HTR-8/SVneo (cell line): ENCODE measurements around the gene SSBP3.
"Not testable (repeated sequence)": the region's sequence is repeated elsewhere in the genome, so short reads cannot be mapped to it uniquely, and the experiment has no call there.

Source experiments
- DNase-seq: peaks from one replicate; pipeline ENCODE4 v3.0.0; 2011; ENCODE audit warnings: low spot score, mixed read lengths; ENCODE audit not compliant: insufficient read length
- FAIRE-seq: peaks from 2 replicates; lab custom pipeline; 2011; peaks lifted over from hg19 to GRCh38; lab: Jason Lieb, UNC

Gene SSBP3

GRCh38 chr1:54234284-54234683, 171.9 kb downstream of the SSBP3 start:
- DNase-seq = no peak
- no peak for FAIRE-seq

GRCh38 chr1:54233196-54233595, 173.0 kb downstream of the SSBP3 start:
- not testable (repeated sequence) for DNase-seq, FAIRE-seq

- FAIRE-seq (peak; percentile 77), DNase-seq (no peak)
Measured at GRCh38 chr1:54230507-54231339, 175.5 kb downstream of the SSBP3 start.

- DNase-seq (no peak), FAIRE-seq (no peak)
Measured at GRCh38 chr1:54229281-54229891, 176.8 kb downstream of the SSBP3 start.

GRCh38 chr1:54228638-54229079, 177.5 kb downstream of the SSBP3 start:
- FAIRE-seq = no peak

GRCh38 chr1:54227891-54228310, 178.3 kb downstream of the SSBP3 start:
- FAIRE-seq (no peak), DNase-seq (no peak)

More at GRCh38 chr1:54228638-54229079, 177.5 kb downstream of the SSBP3 start:
- DNase-seq = no peak

- DNase-seq = peak; percentile 64
- FAIRE-seq = peak; percentile 85
Measured at GRCh38 chr1:54227091-54227602, 179.0 kb downstream of the SSBP3 start.

- no peak for DNase-seq
- FAIRE-seq = no peak
Measured at GRCh38 chr1:54225986-54226559, 180.1 kb downstream of the SSBP3 start.

- FAIRE-seq (no peak), DNase-seq (no peak)
Measured at GRCh38 chr1:54225378-54225777, 180.8 kb downstream of the SSBP3 start.

GRCh38 chr1:54224233-54224632, 182.0 kb downstream of the SSBP3 start:
- FAIRE-seq (no peak), DNase-seq (no peak)

GRCh38 chr1:54223441-54224202, 182.6 kb downstream of the SSBP3 start:
- FAIRE-seq = no peak
- no peak for DNase-seq

GRCh38 chr1:54222711-54223110, 183.5 kb downstream of the SSBP3 start:
- DNase-seq (no peak), FAIRE-seq (no peak)

- DNase-seq = no peak
- FAIRE-seq = no peak
Measured at GRCh38 chr1:54221867-54222484, 184.2 kb downstream of the SSBP3 start.

GRCh38 chr1:54221113-54221834, 184.9 kb downstream of the SSBP3 start:
- FAIRE-seq = peak; percentile 33
- DNase-seq = no peak

- no peak for FAIRE-seq
- DNase-seq = no peak
Measured at GRCh38 chr1:54220004-54220811, 186.0 kb downstream of the SSBP3 start.

- FAIRE-seq (no peak), DNase-seq (no peak)
Measured at GRCh38 chr1:54219688-54220003, 186.5 kb downstream of the SSBP3 start.

GRCh38 chr1:54218883-54219687, 187.1 kb downstream of the SSBP3 start:
- no peak for DNase-seq
- FAIRE-seq = no peak

GRCh38 chr1:54215523-54215922, 190.7 kb downstream of the SSBP3 start:
- no peak for FAIRE-seq
- DNase-seq = no peak
